Measurements from ENCODE around the gene SLC4A1.

- no peak for TF ChIP-seq EZH2phosphoT487 (IDR thresholded peaks at IDR 0.05; ENCODE audit: borderline replicate concordance, low read length)
- TF ChIP-seq CTCF (conservative IDR thresholded peaks at IDR 0.05; ENCODE audit: low read depth, low read length): no peak
- no peak for TF ChIP-seq EZH2 (IDR thresholded peaks at IDR 0.05; ENCODE audit: low read length, unreplicated experiment)
Observed at GRCh38 chr17:44254361-44255095, 13.4 kb downstream of the SLC4A1 start.

Data from PC-3 (cell line).